ENCODE data around the gene FAM83B. TPM values are rescaled to one million over a fixed set of nuclear protein-coding genes. Genes with fewer than 3 reads are reported as not detected.

The FAM83B gene
- total RNA-seq, 4 donors from 2014 or later = 0.26 to 1.0 (median 0.44) TPM

GRCh38 chr6:54802775-54803634 is 43.6 kb upstream of the FAM83B start:
- in situ Hi-C loops (cut with MboI; ENCODE audit: low sequenced_read_pairs in 4 of 4) (no loop called here), intact Hi-C loops (cut with DNase I; ENCODE audit: low total_unique reads) (no loop called here)
- H3K27ac ChIP-seq = peak overlapping the region in 1 of 4 donors; percentile 75
- no peak overlapping the region for H3K4me3 ChIP-seq
- no peaks in the 10 kb centered on the region for H3K27me3 ChIP-seq
- TF ChIP-seq POLR2A (IDR thresholded peaks at IDR 0.05) (no peak), CTCF (IDR thresholded peaks at IDR 0.05 in 4 of 5, conservative IDR thresholded peaks at IDR 0.05 in 1 of 5) (no peak)
- no peaks in the 10 kb centered on the region for H3K9me3 ChIP-seq
- no peaks in the 10 kb centered on the region for H3K36me3 ChIP-seq
- H3K4me1 ChIP-seq = peaks cover 0 to 25% of the 10 kb centered on the region in 2 donors
- DNase-seq (no peak), ATAC-seq (peak; percentile 25 to 61)

- no peaks in the 10 kb centered on the region for H3K9me3 ChIP-seq
These were observed 41.5 kb upstream of the FAM83B start for GRCh38 chr6:54805077-54805476.

GRCh38 chr6:54810147-54810546 is 36.4 kb upstream of the FAM83B start:
- TF ChIP-seq CTCF (IDR thresholded peaks at IDR 0.05 in 4 of 5, conservative IDR thresholded peaks at IDR 0.05 in 1 of 5) (no peak), POLR2A (IDR thresholded peaks at IDR 0.05) (no peak)
- in situ Hi-C loops (cut with MboI; ENCODE audit: low sequenced_read_pairs in 4 of 4) (no loop called here), intact Hi-C loops (cut with DNase I; ENCODE audit: low total_unique reads) (no loop called here)
- H3K27me3 ChIP-seq = no peaks in the 10 kb centered on the region
- ATAC-seq (no peak), DNase-seq (no peak)
- no peak overlapping the region for H3K27ac ChIP-seq
- no peaks in the 10 kb centered on the region for H3K4me1 ChIP-seq
- no peak overlapping the region for H3K4me3 ChIP-seq
- no peaks in the 10 kb centered on the region for H3K36me3 ChIP-seq
- H3K9me3 ChIP-seq = no peaks in the 10 kb centered on the region

More at GRCh38 chr6:54805077-54805476, 41.5 kb upstream of the FAM83B start:
- DNase-seq (no peak), ATAC-seq (no peak)
- no peaks in the 10 kb centered on the region for H3K27me3 ChIP-seq
- H3K4me1 ChIP-seq = peaks cover 0 to 25% of the 10 kb centered on the region in 2 donors
- in situ Hi-C loops (cut with MboI; ENCODE audit: low sequenced_read_pairs in 4 of 4) (no loop called here), intact Hi-C loops (cut with DNase I; ENCODE audit: low total_unique reads) (no loop called here)
- H3K36me3 ChIP-seq = no peaks in the 10 kb centered on the region
- TF ChIP-seq POLR2A (IDR thresholded peaks at IDR 0.05) (no peak), CTCF (IDR thresholded peaks at IDR 0.05 in 4 of 5, conservative IDR thresholded peaks at IDR 0.05 in 1 of 5) (no peak)
- no peak overlapping the region for H3K27ac ChIP-seq
- no peak overlapping the region for H3K4me3 ChIP-seq

GRCh38 chr6:54813892-54814291 is 32.7 kb upstream of the FAM83B start:
- no peak overlapping the region for H3K4me3 ChIP-seq
- no peaks in the 10 kb centered on the region for H3K9me3 ChIP-seq
- intact Hi-C loops (cut with DNase I; ENCODE audit: low total_unique reads) (no loop called here), in situ Hi-C loops (cut with MboI; ENCODE audit: low sequenced_read_pairs in 4 of 4) (no loop called here)
- H3K27me3 ChIP-seq = no peaks in the 10 kb centered on the region
- H3K4me1 ChIP-seq = no peaks in the 10 kb centered on the region
- H3K36me3 ChIP-seq = no peaks in the 10 kb centered on the region
- ATAC-seq (no peak), DNase-seq (no peak)
- TF ChIP-seq CTCF (IDR thresholded peaks at IDR 0.05 in 4 of 5, conservative IDR thresholded peaks at IDR 0.05 in 1 of 5) = no peak
- TF ChIP-seq POLR2A (IDR thresholded peaks at IDR 0.05) = no peak
- no peak overlapping the region for H3K27ac ChIP-seq
